ENCODE measurements around the gene MRGPRG.

DNA sequence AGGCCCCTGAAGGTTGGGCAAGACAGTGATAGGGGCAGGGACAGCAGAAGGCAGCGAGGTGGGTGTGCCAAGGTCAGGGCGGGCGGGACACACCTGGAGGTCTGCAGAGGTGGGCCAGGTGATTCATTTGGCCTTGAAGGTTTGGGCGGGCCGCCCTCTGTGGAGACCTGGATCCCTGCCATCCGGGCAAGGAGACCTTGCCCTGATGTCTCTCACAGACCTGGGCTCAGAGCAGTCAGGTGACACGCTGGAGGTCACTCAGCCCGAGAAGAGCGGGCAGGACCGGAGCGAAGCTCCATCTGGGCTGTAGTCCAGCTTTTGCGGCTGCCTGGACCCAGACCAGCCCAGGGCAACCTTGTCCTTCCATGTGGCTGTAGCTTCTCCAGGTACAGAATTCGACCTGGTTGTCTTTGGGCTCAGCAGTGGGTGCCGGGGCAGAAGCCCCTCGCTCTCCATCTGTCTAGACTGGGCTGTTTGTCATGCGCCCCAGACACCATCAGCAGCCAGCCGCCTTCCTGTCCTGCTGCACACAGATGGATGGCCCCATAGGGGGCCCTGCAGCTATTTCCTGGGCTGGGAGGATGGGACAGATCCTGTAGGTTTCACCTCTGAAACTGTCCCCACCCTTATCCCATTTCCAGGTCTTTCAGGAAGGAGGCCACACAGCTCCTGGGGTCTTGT is 3.1 kb downstream of the MRGPRG start:
- TF ChIP-seq TCF7L2 (IDR thresholded peaks at IDR 0.05; ENCODE audit: borderline replicate concordance, extremely low read depth, insufficient read depth, insufficient read length), result no peak
- TF ChIP-seq POLR2A (IDR thresholded peaks at IDR 0.05; ENCODE audit: borderline replicate concordance, extremely low read depth, insufficient read depth, insufficient read length), result no peak
- TF ChIP-seq, protein P1, sequence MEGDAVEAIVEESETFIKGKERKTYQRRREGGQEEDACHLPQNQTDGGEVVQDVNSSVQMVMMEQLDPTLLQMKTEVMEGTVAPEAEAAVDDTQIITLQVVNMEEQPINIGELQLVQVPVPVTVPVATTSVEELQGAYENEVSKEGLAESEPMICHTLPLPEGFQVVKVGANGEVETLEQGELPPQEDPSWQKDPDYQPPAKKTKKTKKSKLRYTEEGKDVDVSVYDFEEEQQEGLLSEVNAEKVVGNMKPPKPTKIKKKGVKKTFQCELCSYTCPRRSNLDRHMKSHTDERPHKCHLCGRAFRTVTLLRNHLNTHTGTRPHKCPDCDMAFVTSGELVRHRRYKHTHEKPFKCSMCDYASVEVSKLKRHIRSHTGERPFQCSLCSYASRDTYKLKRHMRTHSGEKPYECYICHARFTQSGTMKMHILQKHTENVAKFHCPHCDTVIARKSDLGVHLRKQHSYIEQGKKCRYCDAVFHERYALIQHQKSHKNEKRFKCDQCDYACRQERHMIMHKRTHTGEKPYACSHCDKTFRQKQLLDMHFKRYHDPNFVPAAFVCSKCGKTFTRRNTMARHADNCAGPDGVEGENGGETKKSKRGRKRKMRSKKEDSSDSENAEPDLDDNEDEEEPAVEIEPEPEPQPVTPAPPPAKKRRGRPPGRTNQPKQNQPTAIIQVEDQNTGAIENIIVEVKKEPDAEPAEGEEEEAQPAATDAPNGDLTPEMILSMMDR (IDR thresholded peaks at IDR 0.05 in 2 of 3, conservative IDR thresholded peaks at IDR 0.05 in 1 of 3; ENCODE audit: borderline replicate concordance in 1 of 3, insufficient read depth in 1 of 3, low read depth in 2 of 3, low read length in 2 of 3), result no peak
- TF ChIP-seq, protein P2, sequence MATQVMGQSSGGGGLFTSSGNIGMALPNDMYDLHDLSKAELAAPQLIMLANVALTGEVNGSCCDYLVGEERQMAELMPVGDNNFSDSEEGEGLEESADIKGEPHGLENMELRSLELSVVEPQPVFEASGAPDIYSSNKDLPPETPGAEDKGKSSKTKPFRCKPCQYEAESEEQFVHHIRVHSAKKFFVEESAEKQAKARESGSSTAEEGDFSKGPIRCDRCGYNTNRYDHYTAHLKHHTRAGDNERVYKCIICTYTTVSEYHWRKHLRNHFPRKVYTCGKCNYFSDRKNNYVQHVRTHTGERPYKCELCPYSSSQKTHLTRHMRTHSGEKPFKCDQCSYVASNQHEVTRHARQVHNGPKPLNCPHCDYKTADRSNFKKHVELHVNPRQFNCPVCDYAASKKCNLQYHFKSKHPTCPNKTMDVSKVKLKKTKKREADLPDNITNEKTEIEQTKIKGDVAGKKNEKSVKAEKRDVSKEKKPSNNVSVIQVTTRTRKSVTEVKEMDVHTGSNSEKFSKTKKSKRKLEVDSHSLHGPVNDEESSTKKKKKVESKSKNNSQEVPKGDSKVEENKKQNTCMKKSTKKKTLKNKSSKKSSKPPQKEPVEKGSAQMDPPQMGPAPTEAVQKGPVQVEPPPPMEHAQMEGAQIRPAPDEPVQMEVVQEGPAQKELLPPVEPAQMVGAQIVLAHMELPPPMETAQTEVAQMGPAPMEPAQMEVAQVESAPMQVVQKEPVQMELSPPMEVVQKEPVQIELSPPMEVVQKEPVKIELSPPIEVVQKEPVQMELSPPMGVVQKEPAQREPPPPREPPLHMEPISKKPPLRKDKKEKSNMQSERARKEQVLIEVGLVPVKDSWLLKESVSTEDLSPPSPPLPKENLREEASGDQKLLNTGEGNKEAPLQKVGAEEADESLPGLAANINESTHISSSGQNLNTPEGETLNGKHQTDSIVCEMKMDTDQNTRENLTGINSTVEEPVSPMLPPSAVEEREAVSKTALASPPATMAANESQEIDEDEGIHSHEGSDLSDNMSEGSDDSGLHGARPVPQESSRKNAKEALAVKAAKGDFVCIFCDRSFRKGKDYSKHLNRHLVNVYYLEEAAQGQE (IDR thresholded peaks at IDR 0.05; ENCODE audit: low read depth), result no peak
- TF ChIP-seq ZNF274 (IDR thresholded peaks at IDR 0.05; ENCODE audit: low read depth, low read length), result no peak
- TF ChIP-seq, protein P3, sequence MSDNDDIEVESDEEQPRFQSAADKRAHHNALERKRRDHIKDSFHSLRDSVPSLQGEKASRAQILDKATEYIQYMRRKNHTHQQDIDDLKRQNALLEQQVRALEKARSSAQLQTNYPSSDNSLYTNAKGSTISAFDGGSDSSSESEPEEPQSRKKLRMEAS (IDR thresholded peaks at IDR 0.05), result no peak
- TF ChIP-seq SIN3A (IDR thresholded peaks at IDR 0.05; ENCODE audit: low read depth), result no peak
- no peak for TF ChIP-seq POLR2AphosphoS5 (IDR thresholded peaks at IDR 0.05; ENCODE audit: low read depth, low read length)
- TF ChIP-seq, protein P4, sequence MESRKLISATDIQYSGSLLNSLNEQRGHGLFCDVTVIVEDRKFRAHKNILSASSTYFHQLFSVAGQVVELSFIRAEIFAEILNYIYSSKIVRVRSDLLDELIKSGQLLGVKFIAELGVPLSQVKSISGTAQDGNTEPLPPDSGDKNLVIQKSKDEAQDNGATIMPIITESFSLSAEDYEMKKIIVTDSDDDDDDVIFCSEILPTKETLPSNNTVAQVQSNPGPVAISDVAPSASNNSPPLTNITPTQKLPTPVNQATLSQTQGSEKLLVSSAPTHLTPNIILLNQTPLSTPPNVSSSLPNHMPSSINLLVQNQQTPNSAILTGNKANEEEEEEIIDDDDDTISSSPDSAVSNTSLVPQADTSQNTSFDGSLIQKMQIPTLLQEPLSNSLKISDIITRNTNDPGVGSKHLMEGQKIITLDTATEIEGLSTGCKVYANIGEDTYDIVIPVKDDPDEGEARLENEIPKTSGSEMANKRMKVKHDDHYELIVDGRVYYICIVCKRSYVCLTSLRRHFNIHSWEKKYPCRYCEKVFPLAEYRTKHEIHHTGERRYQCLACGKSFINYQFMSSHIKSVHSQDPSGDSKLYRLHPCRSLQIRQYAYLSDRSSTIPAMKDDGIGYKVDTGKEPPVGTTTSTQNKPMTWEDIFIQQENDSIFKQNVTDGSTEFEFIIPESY (IDR thresholded peaks at IDR 0.05; ENCODE audit: extremely low read depth, insufficient replicate concordance, low read length), result no peak
- TF ChIP-seq SRF (IDR thresholded peaks at IDR 0.05; ENCODE audit: low read depth), result no peak
- no peak for TF ChIP-seq SP1 (IDR thresholded peaks at IDR 0.05; ENCODE audit: low read depth)
- TF ChIP-seq JUND (IDR thresholded peaks at IDR 0.05), result no peak
- no peak for TF ChIP-seq EZH2 (IDR thresholded peaks at IDR 0.05)

Data from HCT116 (cell line).